HepG2 (cell line): ENCODE data around the gene CCN2. TPM values are rescaled to one million over a fixed set of nuclear protein-coding genes. Genes with fewer than 3 reads are reported as not detected.

ENCODE experiments used
- CREB1 ChIP-seq, 2 experiments: fragments of 450-650 bp in 1 of 2; IDR thresholded peaks; 2 replicates each; pipeline ENCODE4 v1.6.1; 2016 to 2017; ENCODE audit warnings: control low read depth in 1 of 2, mild to moderate bottlenecking in 1 of 2, missing compliant biosample characterization in 1 of 2, missing genetic modification characterization in 1 of 2
- ESRRA ChIP-seq: sonication (generic); formaldehyde crosslinking; IDR thresholded peaks from 2 replicates; pipeline ENCODE4 v1.5.1; 2020; ENCODE audit warnings: mild to moderate bottlenecking, low read depth, missing genetic modification reagents
- HOXD1 ChIP-seq: sonication (generic); formaldehyde crosslinking; IDR thresholded peaks from 2 replicates; pipeline ENCODE4 v1.5.0; 2020; ENCODE audit warnings: missing genetic modification reagents
- IKZF1 ChIP-seq: fragments of 450-650 bp; IDR thresholded peaks from 2 replicates; pipeline ENCODE4 v1.7.1; 2016
- MED1 ChIP-seq: sonication (generic); formaldehyde crosslinking; IDR thresholded peaks from 2 replicates; pipeline ENCODE4 v1.4.0; 2020; ENCODE audit warnings: missing genetic modification reagents
- NRL ChIP-seq: sonication (generic); formaldehyde crosslinking; IDR thresholded peaks from 2 replicates; pipeline ENCODE4 v1.5.0; 2020; ENCODE audit warnings: missing genetic modification reagents, mild to moderate bottlenecking, moderate library complexity, borderline replicate concordance
- PAF1 ChIP-seq: IDR thresholded peaks from 2 replicates; pipeline ENCODE4 v1.6.1; 2016; ENCODE audit warnings: missing genetic modification reagents, missing compliant biosample characterization
- SIN3B ChIP-seq: fragments of 150-350 bp; IDR thresholded peaks from 2 replicates; pipeline ENCODE4 v1.6.1; 2014; ENCODE audit warnings: low read length
- ZNF543 ChIP-seq: sonication (generic); formaldehyde crosslinking; IDR thresholded peaks from 2 replicates; pipeline ENCODE4 v1.4.0; 2020; ENCODE audit warnings: mild to moderate bottlenecking, missing genetic modification reagents
- ZNF570 ChIP-seq: sonication (generic); formaldehyde crosslinking; IDR thresholded peaks from 2 replicates; pipeline ENCODE4 v1.4.0; 2020; ENCODE audit warnings: mild to moderate bottlenecking, missing genetic modification reagents, borderline replicate concordance
- polyA plus RNA-seq, 8 experiments: library from polyadenylated mRNA; depleted of rRNA in 3 of 8; stranded (reverse) in 7 of 8; unstranded in 1 of 8; fragments of >200 nt; fragmentation: Illumina TruSeq in 4 of 8; extraction: Trizol in 4 of 8; gene quantifications; 2 replicates each; pipeline versions ENCODE4 v1.2.1 to v1.2.3, GENCODE V29; 2011 to 2016; ENCODE audit warnings: low read depth in 4 of 8, missing spikeins in 1 of 8, mixed read lengths in 1 of 8; ENCODE audit not compliant: insufficient read depth in 1 of 8
- total RNA-seq, 5 experiments: library from RNA; depleted of rRNA; stranded (reverse); fragments of >200 nt; fragmentation: Illumina TruSeq; extraction: Trizol; gene quantifications; 2 replicates each; pipeline ENCODE4 v1.2.3, GENCODE V29; 2016; ENCODE audit warnings: low read depth in 1 of 5
- TF ChIP-seq, protein P1 (sequence below): IDR thresholded peaks from 2 replicates; pipeline ENCODE4 v1.6.1; 2016
- TF ChIP-seq, protein P2 (sequence below): sonication (generic); formaldehyde crosslinking; IDR thresholded peaks from 2 replicates; pipeline ENCODE4 v1.4.0; 2020; ENCODE audit warnings: missing genetic modification reagents, borderline replicate concordance
- TF ChIP-seq, protein P3 (sequence below): sonication (generic); formaldehyde crosslinking; IDR thresholded peaks from 2 replicates; pipeline ENCODE4 v1.9.0; 2021; ENCODE audit warnings: missing genetic modification reagents, borderline replicate concordance
- TF ChIP-seq, protein P4 (sequence below): sonication (generic); formaldehyde crosslinking; IDR thresholded peaks from 2 replicates; pipeline ENCODE4 v1.5.1; 2020; ENCODE audit warnings: missing genetic modification reagents, mild to moderate bottlenecking, borderline replicate concordance
- TF ChIP-seq, protein P5 (sequence below): sonication (generic); formaldehyde crosslinking; IDR thresholded peaks from 2 replicates; pipeline ENCODE4 v1.4.0; 2020; ENCODE audit warnings: mild to moderate bottlenecking, low read depth, missing genetic modification reagents
- TF ChIP-seq, protein P6 (sequence below): sonication (generic); formaldehyde crosslinking; IDR thresholded peaks from 2 replicates; pipeline ENCODE4 v1.4.0; 2020; ENCODE audit warnings: missing genetic modification reagents

Gene CCN2
- total and polyA plus RNA-seq, 2 of the 13 experiments (the other 11 are each of a cell fraction or from before 2014, with no cell fraction given) = 34.7 to 316 TPM

DNA sequence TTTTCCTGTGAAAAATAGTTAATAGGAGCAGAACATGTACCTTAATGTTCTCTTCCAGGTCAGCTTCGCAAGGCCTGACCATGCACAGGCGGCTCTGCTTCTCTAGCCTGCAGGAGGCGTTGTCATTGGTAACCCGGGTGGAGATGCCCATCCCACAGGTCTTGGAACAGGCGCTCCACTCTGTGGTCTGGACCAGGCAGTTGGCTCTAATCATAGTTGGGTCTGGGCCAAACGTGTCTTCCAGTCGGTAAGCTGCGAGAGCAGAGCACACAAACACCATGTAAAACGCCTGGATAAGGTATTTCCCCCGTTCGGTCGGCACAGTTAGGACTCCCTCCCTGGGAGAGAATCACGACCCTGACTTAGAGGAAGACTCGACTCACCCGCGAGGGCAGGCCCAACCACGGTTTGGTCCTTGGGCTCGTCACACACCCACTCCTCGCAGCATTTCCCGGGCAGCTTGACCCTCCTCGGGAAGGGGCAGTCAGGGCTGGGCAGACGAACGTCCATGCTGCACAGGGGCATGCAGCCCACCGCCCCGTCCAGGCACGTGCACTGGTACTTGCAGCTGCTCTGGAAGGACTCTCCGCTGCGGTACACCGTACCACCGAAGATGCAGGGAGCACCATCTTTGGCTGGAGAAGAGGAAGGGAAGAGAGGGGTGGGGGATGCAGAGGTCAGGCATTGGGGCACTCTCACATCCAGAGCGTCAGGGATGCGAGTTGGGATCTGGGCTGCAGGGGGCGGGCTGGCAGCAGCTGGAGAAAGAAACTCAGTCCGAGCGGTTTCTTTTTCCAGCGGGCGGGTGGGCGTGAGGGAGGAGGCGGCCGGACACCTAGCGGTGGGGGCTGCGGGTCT lies 1.0 kb downstream of the CCN2 start (continued):
- TF ChIP-seq, protein P1, sequence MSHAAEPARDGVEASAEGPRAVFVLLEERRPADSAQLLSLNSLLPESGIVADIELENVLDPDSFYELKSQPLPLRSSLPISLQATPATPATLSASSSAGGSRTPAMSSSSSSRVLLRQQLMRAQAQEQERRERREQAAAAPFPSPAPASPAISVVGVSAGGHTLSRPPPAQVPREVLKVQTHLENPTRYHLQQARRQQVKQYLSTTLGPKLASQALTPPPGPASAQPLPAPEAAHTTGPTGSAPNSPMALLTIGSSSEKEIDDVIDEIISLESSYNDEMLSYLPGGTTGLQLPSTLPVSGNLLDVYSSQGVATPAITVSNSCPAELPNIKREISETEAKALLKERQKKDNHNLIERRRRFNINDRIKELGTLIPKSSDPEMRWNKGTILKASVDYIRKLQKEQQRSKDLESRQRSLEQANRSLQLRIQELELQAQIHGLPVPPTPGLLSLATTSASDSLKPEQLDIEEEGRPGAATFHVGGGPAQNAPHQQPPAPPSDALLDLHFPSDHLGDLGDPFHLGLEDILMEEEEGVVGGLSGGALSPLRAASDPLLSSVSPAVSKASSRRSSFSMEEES = 0 out of 2 replicates have a peak, but pooled peaks have one; percentile 29
- TF ChIP-seq, protein P2, sequence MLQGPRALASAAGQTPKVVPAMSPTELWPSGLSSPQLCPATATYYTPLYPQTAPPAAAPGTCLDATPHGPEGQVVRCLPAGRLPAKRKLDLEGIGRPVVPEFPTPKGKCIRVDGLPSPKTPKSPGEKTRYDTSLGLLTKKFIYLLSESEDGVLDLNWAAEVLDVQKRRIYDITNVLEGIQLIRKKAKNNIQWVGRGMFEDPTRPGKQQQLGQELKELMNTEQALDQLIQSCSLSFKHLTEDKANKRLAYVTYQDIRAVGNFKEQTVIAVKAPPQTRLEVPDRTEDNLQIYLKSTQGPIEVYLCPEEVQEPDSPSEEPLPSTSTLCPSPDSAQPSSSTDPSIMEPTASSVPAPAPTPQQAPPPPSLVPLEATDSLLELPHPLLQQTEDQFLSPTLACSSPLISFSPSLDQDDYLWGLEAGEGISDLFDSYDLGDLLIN (CRISPR knock-in tag) = peak; percentile 74; the same call in 1 of the 2 replicates
- TF ChIP-seq IKZF1 = no peak
- TF ChIP-seq, protein P3, sequence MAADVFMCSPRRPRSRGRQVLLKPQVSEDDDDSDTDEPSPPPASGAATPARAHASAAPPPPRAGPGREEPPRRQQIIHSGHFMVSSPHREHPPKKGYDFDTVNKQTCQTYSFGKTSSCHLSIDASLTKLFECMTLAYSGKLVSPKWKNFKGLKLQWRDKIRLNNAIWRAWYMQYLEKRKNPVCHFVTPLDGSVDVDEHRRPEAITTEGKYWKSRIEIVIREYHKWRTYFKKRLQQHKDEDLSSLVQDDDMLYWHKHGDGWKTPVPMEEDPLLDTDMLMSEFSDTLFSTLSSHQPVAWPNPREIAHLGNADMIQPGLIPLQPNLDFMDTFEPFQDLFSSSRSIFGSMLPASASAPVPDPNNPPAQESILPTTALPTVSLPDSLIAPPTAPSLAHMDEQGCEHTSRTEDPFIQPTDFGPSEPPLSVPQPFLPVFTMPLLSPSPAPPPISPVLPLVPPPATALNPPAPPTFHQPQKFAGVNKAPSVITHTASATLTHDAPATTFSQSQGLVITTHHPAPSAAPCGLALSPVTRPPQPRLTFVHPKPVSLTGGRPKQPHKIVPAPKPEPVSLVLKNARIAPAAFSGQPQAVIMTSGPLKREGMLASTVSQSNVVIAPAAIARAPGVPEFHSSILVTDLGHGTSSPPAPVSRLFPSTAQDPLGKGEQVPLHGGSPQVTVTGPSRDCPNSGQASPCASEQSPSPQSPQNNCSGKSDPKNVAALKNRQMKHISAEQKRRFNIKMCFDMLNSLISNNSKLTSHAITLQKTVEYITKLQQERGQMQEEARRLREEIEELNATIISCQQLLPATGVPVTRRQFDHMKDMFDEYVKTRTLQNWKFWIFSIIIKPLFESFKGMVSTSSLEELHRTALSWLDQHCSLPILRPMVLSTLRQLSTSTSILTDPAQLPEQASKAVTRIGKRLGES (CRISPR knock-in tag) = peak; percentile 49; the same call in 1 of the 2 replicates
- TF ChIP-seq CREB1 (IDR thresholded peaks at IDR 0.05) = no peak
- TF ChIP-seq CREB1 (CRISPR knock-in tag; IDR thresholded peaks at IDR 0.05) = no peak
- TF ChIP-seq, protein P4, sequence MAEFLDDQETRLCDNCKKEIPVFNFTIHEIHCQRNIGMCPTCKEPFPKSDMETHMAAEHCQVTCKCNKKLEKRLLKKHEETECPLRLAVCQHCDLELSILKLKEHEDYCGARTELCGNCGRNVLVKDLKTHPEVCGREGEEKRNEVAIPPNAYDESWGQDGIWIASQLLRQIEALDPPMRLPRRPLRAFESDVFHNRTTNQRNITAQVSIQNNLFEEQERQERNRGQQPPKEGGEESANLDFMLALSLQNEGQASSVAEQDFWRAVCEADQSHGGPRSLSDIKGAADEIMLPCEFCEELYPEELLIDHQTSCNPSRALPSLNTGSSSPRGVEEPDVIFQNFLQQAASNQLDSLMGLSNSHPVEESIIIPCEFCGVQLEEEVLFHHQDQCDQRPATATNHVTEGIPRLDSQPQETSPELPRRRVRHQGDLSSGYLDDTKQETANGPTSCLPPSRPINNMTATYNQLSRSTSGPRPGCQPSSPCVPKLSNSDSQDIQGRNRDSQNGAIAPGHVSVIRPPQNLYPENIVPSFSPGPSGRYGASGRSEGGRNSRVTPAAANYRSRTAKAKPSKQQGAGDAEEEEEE (CRISPR knock-in tag) = 0 out of 2 replicates have a peak, but pooled peaks have one; percentile 84
- TF ChIP-seq SIN3B = no peak; the same call in 1 of the 2 replicates
- TF ChIP-seq, protein P5, sequence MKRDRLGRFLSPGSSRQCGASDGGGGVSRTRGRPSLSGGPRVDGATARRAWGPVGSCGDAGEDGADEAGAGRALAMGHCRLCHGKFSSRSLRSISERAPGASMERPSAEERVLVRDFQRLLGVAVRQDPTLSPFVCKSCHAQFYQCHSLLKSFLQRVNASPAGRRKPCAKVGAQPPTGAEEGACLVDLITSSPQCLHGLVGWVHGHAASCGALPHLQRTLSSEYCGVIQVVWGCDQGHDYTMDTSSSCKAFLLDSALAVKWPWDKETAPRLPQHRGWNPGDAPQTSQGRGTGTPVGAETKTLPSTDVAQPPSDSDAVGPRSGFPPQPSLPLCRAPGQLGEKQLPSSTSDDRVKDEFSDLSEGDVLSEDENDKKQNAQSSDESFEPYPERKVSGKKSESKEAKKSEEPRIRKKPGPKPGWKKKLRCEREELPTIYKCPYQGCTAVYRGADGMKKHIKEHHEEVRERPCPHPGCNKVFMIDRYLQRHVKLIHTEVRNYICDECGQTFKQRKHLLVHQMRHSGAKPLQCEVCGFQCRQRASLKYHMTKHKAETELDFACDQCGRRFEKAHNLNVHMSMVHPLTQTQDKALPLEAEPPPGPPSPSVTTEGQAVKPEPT (CRISPR knock-in tag) = peak; percentile 15; the same call in 1 of the 2 replicates
- TF ChIP-seq ZNF543 (CRISPR knock-in tag) = no peak; the same call in 1 of the 2 replicates
- TF ChIP-seq, protein P6, sequence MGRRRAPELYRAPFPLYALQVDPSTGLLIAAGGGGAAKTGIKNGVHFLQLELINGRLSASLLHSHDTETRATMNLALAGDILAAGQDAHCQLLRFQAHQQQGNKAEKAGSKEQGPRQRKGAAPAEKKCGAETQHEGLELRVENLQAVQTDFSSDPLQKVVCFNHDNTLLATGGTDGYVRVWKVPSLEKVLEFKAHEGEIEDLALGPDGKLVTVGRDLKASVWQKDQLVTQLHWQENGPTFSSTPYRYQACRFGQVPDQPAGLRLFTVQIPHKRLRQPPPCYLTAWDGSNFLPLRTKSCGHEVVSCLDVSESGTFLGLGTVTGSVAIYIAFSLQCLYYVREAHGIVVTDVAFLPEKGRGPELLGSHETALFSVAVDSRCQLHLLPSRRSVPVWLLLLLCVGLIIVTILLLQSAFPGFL (CRISPR knock-in tag) = 0 out of 2 replicates have a peak, but pooled peaks have one; percentile 74
- TF ChIP-seq ESRRA (CRISPR knock-in tag) = no peak; the same call in 1 of the 2 replicates
- TF ChIP-seq NRL = peak; percentile 98
- peak; percentile 57; the same call in 1 of the 2 replicates for TF ChIP-seq ZNF570
- TF ChIP-seq PAF1 (CRISPR knock-in tag) = peak; percentile 99
- peak; percentile 78 for TF ChIP-seq MED1 (CRISPR knock-in tag)
- peak; percentile 31 for TF ChIP-seq HOXD1
